ENCODE data around the gene DOCK7. TPM values are rescaled to one million over a fixed set of nuclear protein-coding genes. Genes with fewer than 3 reads are reported as not detected.
"Not testable (repeated sequence)": the region's sequence is repeated elsewhere in the genome, so short reads cannot be mapped to it uniquely, and the experiment has no call there.

DOCK7 gene
- total RNA-seq, 2 experiments from 2014 or later = 1.6 to 2.5 TPM

GRCh38 chr1:62718400-62718799 is 30.2 kb upstream of the DOCK7 start:
- DNase-seq; H3K27ac Mint-ChIP-seq; H3K4me1 Mint-ChIP-seq (ENCODE audit: low read depth); H3K9me3 Mint-ChIP-seq (ENCODE audit: insufficient read depth); H3K4me3 Mint-ChIP-seq; H3K36me3 Mint-ChIP-seq (ENCODE audit: low read depth); POLR2A ChIA-PET; CTCF ChIA-PET; H3K27me3 Mint-ChIP-seq (ENCODE audit: low read depth); ATAC-seq: not testable (repeated sequence)

GRCh38 chr1:62717483-62717882 is 29.3 kb upstream of the DOCK7 start:
- DNase-seq = no peak
- no peaks in the 10 kb centered on the region for H3K27me3 Mint-ChIP-seq (ENCODE audit: low read depth)
- H3K36me3 Mint-ChIP-seq (ENCODE audit: low read depth) = no peaks in the 10 kb centered on the region
- H3K27ac Mint-ChIP-seq = no peak overlapping the region
- no peaks in the 10 kb centered on the region for H3K9me3 Mint-ChIP-seq (ENCODE audit: insufficient read depth)
- ChIA-PET CTCF (no interaction called here), POLR2A (no interaction called here)
- no peak overlapping the region for H3K4me3 Mint-ChIP-seq
- no peaks in the 10 kb centered on the region for H3K4me1 Mint-ChIP-seq (ENCODE audit: low read depth)
- no peak for ATAC-seq

GRCh38 chr1:62716397-62716796 is 28.2 kb upstream of the DOCK7 start:
- ChIA-PET CTCF (no interaction called here), POLR2A (no interaction called here)
- no peaks in the 10 kb centered on the region for H3K9me3 Mint-ChIP-seq (ENCODE audit: insufficient read depth)
- ATAC-seq (no peak), DNase-seq (no peak)
- no peaks in the 10 kb centered on the region for H3K4me1 Mint-ChIP-seq (ENCODE audit: low read depth)
- no peaks in the 10 kb centered on the region for H3K36me3 Mint-ChIP-seq (ENCODE audit: low read depth)
- H3K27ac Mint-ChIP-seq = no peak overlapping the region
- H3K4me3 Mint-ChIP-seq = no peak overlapping the region
- H3K27me3 Mint-ChIP-seq (ENCODE audit: low read depth) = no peaks in the 10 kb centered on the region

- no peaks in the 10 kb centered on the region for H3K4me1 Mint-ChIP-seq (ENCODE audit: low read depth)
- H3K27me3 Mint-ChIP-seq (ENCODE audit: low read depth) = no peaks in the 10 kb centered on the region
- H3K36me3 Mint-ChIP-seq (ENCODE audit: low read depth) = no peaks in the 10 kb centered on the region
- no peak for DNase-seq
- ATAC-seq = no peak
- CTCF ChIA-PET = no interaction called here
- H3K27ac Mint-ChIP-seq = no peak overlapping the region
- no peaks in the 10 kb centered on the region for H3K9me3 Mint-ChIP-seq (ENCODE audit: insufficient read depth)
- no peak overlapping the region for H3K4me3 Mint-ChIP-seq
- POLR2A ChIA-PET = no interaction called here
Observed at GRCh38 chr1:62712336-62713243, 24.4 kb upstream of the DOCK7 start.

GRCh38 chr1:62707744-62708120 is 19.5 kb upstream of the DOCK7 start:
- DNase-seq (no peak), ATAC-seq (no peak)
- Mint-ChIP-seq H3K9me3 (ENCODE audit: insufficient read depth) (no peaks in the 10 kb centered on the region), H3K4me3 (no peak overlapping the region), H3K36me3 (ENCODE audit: low read depth) (no peaks in the 10 kb centered on the region), H3K27ac (no peak overlapping the region), H3K27me3 (ENCODE audit: low read depth) (no peaks in the 10 kb centered on the region), H3K4me1 (ENCODE audit: low read depth) (no peaks in the 10 kb centered on the region)
- ChIA-PET POLR2A (no interaction called here), CTCF (no interaction called here)

- no peak overlapping the region for H3K4me3 Mint-ChIP-seq
- H3K27ac Mint-ChIP-seq = no peak overlapping the region
- CTCF ChIA-PET = no interaction called here
- no peaks in the 10 kb centered on the region for H3K4me1 Mint-ChIP-seq (ENCODE audit: low read depth)
- ATAC-seq (no peak), DNase-seq (no peak)
- H3K27me3 Mint-ChIP-seq (ENCODE audit: low read depth) = no peaks in the 10 kb centered on the region
- no peaks in the 10 kb centered on the region for H3K9me3 Mint-ChIP-seq (ENCODE audit: insufficient read depth)
- no peaks in the 10 kb centered on the region for H3K36me3 Mint-ChIP-seq (ENCODE audit: low read depth)
- POLR2A ChIA-PET = no interaction called here
Observed at GRCh38 chr1:62706985-62707743, 19.0 kb upstream of the DOCK7 start.

GRCh38 chr1:62698161-62698560 is 10.0 kb upstream of the DOCK7 start:
- ATAC-seq; H3K36me3 Mint-ChIP-seq (ENCODE audit: low read depth); CTCF ChIA-PET; DNase-seq; H3K27me3 Mint-ChIP-seq (ENCODE audit: low read depth); H3K27ac Mint-ChIP-seq; H3K4me1 Mint-ChIP-seq (ENCODE audit: low read depth); POLR2A ChIA-PET; H3K4me3 Mint-ChIP-seq; H3K9me3 Mint-ChIP-seq (ENCODE audit: insufficient read depth): not testable (repeated sequence)

GRCh38 chr1:62694479-62694878 is 6.3 kb upstream of the DOCK7 start:
- CTCF ChIA-PET; H3K36me3 Mint-ChIP-seq (ENCODE audit: low read depth); H3K4me3 Mint-ChIP-seq; DNase-seq; ATAC-seq; POLR2A ChIA-PET; H3K9me3 Mint-ChIP-seq (ENCODE audit: insufficient read depth); H3K27me3 Mint-ChIP-seq (ENCODE audit: low read depth); H3K4me1 Mint-ChIP-seq (ENCODE audit: low read depth); H3K27ac Mint-ChIP-seq: not testable (repeated sequence)

- POLR2A ChIA-PET = interaction anchor here (1.3 kb wide), 1 partner anchor 10 kb away, joined by 3 read pairs; no protein-coding TSS in a partner anchor
- Mint-ChIP-seq H3K27me3 (ENCODE audit: low read depth) (peaks cover 6% of the 10 kb centered on the region), H3K4me3 (no peak overlapping the region), H3K27ac (no peak overlapping the region), H3K4me1 (ENCODE audit: low read depth) (peaks cover 5% of the 10 kb centered on the region), H3K9me3 (ENCODE audit: insufficient read depth) (no peaks in the 10 kb centered on the region), H3K36me3 (ENCODE audit: low read depth) (no peaks in the 10 kb centered on the region)
- no peak for DNase-seq
- CTCF ChIA-PET = no interaction called here
- ATAC-seq = no peak
Observed at GRCh38 chr1:62693123-62693522, 4.9 kb upstream of the DOCK7 start.

GRCh38 chr1:62691062-62691844 is 3.1 kb upstream of the DOCK7 start:
- CTCF ChIA-PET = no interaction called here
- Mint-ChIP-seq H3K4me3 (no peak overlapping the region), H3K4me1 (ENCODE audit: low read depth) (peaks cover 11% of the 10 kb centered on the region), H3K27me3 (ENCODE audit: low read depth) (peaks cover 10% of the 10 kb centered on the region), H3K36me3 (ENCODE audit: low read depth) (no peaks in the 10 kb centered on the region), H3K9me3 (ENCODE audit: insufficient read depth) (no peaks in the 10 kb centered on the region), H3K27ac (no peak overlapping the region)
- POLR2A ChIA-PET = no interaction called here
- ATAC-seq = no peak
- no peak for DNase-seq

- peaks cover 11% of the 10 kb centered on the region for H3K4me1 Mint-ChIP-seq (ENCODE audit: low read depth)
- H3K36me3 Mint-ChIP-seq (ENCODE audit: low read depth) = no peaks in the 10 kb centered on the region
- DNase-seq (no peak), ATAC-seq (no peak)
- no peaks in the 10 kb centered on the region for H3K9me3 Mint-ChIP-seq (ENCODE audit: insufficient read depth)
- H3K27me3 Mint-ChIP-seq (ENCODE audit: low read depth) = peaks cover 10% of the 10 kb centered on the region
- ChIA-PET CTCF (interaction anchor here (1.2 to 1.5 kb wide), 2 partner anchors 57 to 202 kb away, joined by 3 read pairs; no protein-coding TSS in a partner anchor), POLR2A (no interaction called here)
- no peak overlapping the region for H3K27ac Mint-ChIP-seq
- no peak overlapping the region for H3K4me3 Mint-ChIP-seq
Observed at GRCh38 chr1:62689524-62689923, 1.3 kb upstream of the DOCK7 start.

- Mint-ChIP-seq H3K4me3 (peak overlapping the region; percentile 76), H3K27ac (no peak overlapping the region), H3K4me1 (ENCODE audit: low read depth) (peaks cover 11% of the 10 kb centered on the region), H3K27me3 (ENCODE audit: low read depth) (peaks cover 10% of the 10 kb centered on the region), H3K36me3 (ENCODE audit: low read depth) (no peaks in the 10 kb centered on the region), H3K9me3 (ENCODE audit: insufficient read depth) (no peaks in the 10 kb centered on the region)
- POLR2A ChIA-PET = no interaction called here
- ATAC-seq = no peak
- DNase-seq = no peak
- CTCF ChIA-PET = interaction anchor here (1.5 kb wide), 1 partner anchor 201 kb away, joined by 3 read pairs; no protein-coding TSS in a partner anchor
Observed at GRCh38 chr1:62688687-62689085, 500 bp upstream of the DOCK7 start.
